ENCODE data around the gene AGTRAP.

Gene AGTRAP

DNA sequence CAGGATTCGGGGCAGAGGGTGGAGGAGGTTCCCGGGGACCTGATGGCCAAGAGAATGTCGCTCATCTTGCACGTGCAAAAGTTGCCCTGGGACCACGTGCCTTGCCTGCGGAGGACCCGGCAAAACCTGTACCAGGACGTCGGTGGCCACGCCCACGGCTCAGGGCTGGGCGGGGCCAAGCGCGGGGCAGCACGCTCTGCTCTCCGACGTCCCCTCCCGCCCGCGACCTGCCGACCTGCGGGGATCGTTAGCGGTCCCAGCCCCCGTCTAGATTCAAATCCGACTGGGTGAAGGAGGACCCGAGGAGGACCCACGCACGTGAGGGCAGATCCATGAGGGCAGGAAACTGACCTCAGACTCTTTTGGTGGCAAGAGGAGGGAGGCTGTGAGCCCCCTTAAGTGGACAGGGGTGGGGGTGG lies 26.1 kb downstream of the AGTRAP start, which contains the start of gene C1orf167:
Gene C1orf167 (plus strand): TSS at position 206 of the 419 bp plus-strand sequence. CDS start 2,208 bp downstream, outside the sequence.
- DNase-seq (ENCODE audit: low read depth, low spot score) = no peak

DNA sequence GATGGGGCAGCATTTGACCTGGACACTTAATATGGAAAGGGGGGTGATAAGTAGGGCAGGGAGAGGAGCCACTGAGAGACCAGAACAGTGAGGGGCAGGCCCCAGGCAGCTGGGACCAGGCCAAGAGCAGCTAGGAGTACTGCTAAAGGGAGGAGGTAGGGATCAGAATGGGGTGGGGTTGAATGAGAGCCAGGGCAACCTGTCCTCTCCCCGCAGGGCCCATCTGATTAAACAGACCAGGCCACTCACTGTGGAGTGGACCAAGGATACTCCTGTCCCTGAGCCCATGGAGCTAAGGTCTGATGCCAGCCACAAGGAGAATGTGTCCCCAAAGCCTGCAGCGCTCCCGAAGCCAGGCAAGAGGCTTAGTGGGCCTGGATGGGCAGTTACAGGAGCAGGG lies 28.2 kb downstream of the AGTRAP start:
- DNase-seq (ENCODE audit: low read depth, low spot score) = no peak

DNA sequence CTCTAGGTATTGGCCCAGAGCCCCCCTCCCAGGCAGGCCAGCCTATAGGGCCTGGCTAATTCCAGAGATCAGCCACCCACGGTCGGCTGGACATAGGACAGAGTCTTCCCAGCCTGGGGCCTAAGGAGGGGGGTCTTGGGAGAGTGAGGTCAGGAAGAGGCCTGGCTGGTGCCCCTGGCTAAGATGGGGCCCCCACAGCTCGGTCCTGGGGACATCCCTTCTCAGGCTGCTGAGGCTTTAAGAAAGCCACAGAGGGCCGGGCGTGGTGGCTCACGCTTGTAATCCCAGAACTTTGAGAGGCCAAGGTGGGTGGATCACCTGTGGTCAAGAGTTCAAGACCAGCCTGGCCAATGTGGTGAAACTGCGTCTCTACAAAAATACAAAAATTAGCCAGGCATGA lies 28.6 kb downstream of the AGTRAP start:
- DNase-seq (ENCODE audit: low read depth, low spot score) = no peak

DNA sequence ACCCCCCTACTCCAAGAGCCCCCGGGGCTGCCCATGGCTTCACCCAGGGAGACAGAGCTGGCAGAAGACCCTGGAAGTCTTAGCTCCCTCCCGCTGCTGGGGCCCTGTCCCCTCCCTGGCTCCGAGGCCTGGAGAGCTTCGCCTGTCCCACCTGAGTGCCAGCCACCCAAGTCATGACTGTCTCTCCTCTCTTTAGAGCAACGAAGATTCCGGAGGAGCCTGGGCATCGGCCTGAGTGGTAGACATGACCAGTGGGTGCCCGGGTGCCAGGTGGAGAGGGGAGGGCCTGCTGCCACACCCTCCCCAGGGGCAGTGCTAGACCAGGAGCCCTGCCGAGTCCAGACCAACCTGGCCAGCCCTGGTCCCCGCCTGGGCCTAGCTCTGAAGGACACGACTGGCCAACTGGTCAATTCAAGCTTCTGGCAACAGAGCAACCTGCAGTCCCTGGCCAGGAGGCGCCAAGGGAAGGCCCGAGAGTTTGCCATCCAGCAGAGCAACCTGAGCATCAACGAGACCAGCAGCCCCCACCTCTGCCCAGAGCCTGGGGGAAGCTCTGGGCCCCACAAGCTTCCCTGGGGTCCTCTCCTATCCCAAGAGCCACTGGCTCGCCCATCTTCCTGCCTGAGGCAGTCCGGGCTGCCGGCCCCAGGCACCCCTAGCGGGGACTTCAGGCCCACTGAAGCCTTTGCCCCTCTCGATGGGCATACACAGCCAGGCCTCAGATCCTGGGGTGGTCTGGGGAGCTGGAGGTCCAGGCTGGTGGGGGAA lies 29.9 kb downstream of the AGTRAP start:
- DNase-seq (ENCODE audit: low read depth, low spot score) = no peak

DNA sequence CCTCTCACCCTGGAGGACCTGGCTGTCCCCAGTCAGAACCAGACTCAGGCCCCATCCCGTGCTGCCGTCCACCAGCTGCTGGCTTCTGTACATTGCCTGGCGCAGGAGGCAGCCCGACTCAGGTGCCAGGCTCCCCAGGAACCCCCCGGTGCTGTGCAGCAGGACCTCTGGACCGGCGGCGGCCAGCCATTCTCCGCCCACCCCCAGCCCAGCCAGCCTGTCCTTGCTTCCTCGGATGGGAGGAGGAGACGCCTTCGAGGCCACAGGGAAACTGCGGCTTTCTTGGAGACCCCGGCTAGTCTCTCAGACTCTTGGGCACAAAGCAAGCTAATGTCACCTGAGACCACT lies 30.5 kb downstream of the AGTRAP start:
- DNase-seq (ENCODE audit: low read depth, low spot score) = no peak

DNA sequence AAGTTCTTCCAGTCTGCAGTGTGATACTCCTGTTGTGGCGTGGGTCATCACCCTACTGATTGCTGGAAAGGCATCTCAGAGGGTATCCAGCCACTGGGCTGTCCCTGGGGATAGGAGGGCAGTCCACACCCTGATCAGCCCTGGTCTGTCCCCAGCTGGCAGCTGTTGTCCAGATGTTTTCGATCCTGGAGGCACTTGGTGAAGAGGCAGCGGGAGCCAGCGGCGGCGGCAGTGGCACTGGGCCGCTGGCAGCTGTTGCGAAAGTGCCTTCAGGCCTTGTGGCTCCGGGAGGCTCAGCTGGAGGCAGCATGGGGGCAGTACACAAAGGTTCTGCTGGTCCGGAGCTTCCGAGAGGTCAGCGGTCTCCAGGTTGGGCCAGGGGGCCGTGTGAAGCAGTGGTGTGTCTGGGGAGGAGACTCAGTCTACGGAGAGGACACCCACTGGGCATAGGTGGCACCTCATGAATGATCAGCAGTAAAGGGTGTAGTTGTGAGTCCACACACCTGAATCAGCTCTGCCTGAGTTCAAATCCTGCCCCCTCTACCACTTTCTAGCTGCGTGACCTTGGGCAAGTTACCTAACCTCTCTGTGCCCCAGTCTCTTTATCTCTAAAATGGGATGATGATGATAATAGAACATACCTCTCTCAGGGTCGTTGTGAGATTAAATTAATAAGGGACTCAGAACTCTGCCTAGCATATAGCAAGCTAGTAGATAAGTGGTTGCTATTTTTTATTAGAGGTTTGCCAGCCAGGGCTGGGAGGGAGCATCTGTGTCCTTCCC lies 32.2 kb downstream of the AGTRAP start:
- DNase-seq (ENCODE audit: low read depth, low spot score) = no peak

DNA sequence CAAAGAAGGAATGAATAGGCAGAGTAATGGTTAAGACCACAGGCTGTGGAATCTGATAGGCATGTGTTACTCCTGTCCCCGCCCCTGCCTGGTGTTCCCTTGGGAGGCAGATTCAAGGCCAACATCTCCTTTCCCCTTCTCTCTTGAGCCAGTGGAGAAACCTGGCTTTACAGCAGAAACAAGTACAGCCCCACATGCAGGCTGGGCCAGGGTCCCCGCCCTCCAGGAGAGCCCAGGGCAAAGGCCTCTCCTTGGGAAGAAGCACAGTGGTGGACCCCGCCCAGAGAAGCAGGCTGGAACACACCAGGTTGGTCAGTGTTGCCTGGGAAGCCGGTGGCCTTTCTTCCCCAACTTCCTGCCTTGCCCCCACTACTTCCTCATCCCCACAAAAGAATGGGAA lies 32.9 kb downstream of the AGTRAP start:
- DNase-seq (ENCODE audit: low read depth, low spot score) = no peak

DNA sequence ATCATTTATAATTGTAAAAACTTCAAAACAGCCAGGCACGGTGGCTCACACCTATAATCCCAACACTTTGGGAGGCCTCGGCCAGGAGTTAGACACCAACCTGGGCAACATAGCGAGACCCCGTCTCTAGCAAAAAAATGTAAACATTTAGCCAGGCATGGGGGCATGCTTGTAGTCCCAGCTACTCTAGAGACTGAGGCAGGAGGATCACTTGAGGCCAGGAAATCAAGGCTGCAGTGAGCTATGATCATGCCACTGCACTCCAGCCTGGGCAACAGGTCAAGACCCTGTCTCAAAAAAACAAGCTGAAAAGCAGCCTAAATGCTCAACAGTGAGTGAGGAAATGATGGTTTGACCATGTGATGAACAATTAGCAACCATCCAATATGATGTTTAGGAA lies 33.3 kb downstream of the AGTRAP start:
- DNase-seq (ENCODE audit: low read depth, low spot score) = no peak

DNA sequence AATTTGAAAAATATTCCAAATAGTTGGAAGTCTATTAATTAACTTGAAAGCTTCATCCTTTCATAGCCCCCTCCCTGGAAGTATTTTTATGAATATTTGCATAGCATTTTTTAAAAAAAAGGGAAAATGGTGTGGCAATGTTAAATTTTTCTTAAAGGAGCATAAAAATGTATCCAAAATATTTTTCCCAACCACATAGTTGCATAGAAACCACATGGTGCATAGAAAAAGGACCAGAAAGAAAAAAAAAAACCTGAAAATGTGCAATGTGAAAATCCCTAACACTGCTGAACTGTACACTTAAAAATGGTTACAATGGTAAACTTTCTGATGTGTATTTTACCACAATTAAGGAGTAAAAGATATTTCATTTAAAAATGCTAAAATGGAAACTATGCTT lies 34.1 kb downstream of the AGTRAP start:
- no peak for DNase-seq (ENCODE audit: low read depth, low spot score)

DNA sequence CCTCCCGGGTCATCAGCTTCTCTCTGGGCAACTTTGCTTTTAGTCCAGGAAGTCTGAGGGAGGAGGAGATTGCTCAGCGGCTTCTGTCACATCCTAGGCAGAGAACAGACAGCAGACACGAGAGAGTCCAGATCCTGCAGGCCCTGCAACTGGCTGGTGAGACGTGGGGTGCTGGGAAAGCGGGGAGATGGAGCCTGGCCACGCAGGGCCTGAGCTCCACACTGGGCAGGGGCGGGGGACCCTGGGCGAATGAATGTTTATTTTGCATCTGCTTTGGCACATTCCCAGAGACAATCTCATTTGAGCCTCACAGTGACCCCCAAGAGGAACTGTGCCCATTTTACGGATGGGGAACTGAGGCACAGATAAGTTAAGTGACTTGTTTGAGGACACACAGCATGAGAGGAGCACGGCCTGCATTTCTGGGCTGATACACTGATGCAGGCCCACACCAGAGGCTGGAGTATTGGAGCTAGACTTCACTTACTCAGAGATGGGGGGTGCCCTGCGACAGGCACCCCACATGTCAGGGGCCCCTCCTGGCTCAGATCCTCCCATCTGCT lies 35.6 kb downstream of the AGTRAP start:
- no peak for DNase-seq (ENCODE audit: low read depth, low spot score)

DNA sequence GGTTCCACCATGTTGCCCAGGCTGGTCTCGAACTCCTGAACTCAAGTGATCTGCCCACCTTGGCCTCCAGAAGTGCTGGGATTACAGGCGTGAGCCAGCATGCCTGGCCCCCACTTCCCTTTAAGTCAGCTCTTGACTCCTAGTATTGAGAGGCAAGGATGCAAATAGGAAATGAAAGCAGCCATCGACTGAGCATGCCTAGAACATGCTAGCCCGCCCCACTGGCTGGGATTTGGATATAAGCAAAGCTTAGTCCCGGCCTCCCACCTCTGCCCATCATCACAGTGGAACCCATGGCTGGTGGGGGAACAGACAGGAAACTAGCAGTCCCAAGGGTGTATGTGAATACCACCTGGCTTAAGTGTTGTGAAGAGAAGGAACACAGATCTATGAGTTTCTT lies 36.5 kb downstream of the AGTRAP start:
- DNase-seq (ENCODE audit: low read depth, low spot score) = no peak

DNA sequence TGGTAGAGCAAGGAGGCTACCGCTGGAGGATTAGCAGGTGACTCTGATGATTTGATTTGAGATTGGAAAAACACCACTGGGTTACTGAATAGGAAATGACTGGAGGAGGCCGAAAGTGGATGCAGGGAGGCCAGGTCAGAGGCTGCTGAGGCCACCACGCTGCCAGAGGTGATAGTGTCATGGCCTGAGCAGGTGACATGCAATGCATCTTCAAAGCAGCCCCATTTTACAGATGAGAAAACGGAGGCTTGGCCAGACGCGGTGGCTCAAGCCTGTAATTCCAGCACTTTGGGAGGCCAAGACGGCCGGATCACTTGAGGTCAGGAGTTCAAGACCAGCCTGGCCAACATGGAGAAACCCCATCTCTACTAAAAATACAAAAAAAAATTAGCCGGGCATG lies 38.8 kb downstream of the AGTRAP start:
- DNase-seq (ENCODE audit: low read depth, low spot score) = no peak

DNA sequence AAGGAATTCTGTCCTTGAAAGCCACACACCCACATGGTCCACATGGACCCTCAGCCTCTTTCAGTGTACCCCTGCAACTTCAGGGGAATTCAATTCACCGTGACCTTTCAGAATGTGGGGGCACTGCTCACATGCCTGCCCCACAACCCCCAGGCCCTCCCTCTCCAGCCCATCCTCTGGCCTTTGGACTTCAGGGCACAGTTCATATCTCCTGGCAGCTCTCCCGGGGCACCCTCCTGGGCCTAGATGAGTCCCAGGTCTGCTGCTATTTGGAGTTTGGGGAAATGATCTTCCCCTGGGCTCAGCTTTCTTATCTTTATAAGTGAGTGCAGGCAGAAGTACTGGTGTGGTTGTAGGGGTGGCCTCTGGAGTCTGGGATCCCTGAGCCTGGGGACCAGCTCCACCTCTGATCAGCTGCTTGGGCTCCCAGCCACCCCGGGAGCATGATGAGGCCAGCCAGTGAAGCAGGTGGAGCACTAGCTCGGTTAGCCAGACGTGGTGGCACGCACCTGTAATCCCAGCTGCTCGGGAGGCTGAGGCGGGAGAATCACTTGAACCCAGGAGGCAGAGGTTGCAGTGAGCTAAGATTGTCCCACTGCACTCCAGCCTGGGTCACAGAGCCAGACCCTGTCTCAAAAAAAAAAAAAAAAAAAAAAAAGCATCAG lies 41.9 kb downstream of the AGTRAP start:
- DNase-seq (ENCODE audit: low read depth, low spot score) = no peak

DNA sequence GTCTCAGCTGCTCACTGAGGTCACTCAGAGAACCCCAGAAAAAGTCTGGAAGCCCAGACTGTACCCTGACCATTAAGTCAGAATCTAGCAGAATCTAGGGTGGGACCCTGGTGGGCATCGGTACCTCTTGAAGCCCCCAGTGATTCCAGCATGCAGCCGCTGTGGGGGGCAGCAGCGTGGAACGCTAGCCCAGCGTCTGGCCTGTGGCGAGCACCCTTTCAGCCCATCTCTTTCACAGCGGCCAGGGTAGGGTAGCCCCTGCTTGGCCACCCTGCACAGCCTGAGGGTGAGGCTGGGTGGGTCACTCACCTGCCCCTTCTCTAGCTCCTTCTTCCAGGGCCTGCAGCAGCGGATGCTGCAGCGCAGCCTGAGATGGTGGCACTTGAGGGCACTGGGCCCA lies 42.4 kb downstream of the AGTRAP start:
- DNase-seq (ENCODE audit: low read depth, low spot score) = no peak

DNA sequence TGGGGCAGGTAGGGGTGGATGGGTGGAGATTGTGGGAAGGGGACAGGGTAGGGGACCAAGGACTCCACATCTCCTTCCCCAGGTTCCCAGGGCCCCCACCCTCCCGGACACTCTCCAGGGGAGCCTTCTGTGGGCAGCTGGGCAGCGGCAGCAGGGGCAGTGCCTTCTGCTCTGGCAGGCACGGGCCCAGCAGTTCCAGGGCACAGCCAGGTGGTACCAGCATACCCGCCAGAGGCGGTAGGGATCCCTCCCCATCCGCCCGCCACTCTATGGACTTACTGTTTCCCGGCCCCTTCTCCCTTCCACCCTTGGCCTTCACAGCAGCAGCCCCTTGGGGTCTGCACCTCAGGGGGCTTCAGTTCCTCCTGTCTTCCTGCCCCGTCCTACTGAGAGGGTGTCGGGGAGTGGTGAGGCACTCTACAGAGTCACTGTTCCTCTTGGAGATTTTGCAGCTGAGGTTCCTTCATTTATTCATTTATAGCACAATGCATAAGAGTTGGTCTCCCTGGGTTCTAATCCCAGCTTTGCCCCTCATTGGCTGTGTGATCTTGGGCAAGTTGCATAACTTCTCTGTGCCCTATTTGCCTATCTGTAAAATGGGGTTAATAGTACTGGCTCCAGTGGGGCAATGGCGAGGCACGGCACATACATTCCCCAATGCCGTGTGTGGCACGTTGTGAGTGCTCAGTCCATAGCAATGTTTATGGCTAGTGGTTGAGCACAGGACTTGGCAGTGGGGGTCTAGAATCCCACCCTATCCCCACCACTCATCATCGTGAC lies 43.1 kb downstream of the AGTRAP start:
- no peak for DNase-seq (ENCODE audit: low read depth, low spot score)

DNA sequence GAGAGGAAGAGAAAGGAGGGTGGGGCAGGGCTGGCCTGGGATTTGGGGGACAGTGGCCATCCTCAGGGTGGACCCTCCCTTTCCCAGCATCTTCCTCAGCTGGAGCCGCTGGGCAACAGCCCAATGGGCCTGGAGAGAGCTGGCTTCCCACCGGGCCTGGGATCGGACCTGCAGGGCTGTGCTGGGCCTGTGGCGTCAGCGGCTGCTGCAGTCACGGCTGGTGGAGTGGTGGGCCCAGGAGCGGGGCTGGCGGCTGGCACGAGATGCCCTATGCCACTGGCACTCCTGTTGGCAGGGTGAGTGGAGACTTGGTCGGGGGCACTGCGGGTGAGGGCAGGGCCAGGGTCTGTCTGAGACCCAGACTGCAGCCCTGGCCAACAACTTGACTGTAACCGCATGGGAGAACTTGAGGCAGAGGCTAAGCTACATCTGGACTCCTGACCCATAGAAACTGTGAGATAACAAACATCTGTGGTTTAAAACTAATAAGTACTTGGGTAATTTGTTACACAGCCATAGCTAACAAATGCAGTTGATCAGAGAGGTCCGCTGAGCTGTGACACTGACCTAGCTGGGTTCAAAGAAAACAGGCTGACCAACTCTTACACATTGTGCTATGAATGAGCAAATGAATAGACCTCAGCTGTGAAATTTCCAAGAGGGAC lies 43.9 kb downstream of the AGTRAP start:
- no peak for DNase-seq (ENCODE audit: low read depth, low spot score)

DNA sequence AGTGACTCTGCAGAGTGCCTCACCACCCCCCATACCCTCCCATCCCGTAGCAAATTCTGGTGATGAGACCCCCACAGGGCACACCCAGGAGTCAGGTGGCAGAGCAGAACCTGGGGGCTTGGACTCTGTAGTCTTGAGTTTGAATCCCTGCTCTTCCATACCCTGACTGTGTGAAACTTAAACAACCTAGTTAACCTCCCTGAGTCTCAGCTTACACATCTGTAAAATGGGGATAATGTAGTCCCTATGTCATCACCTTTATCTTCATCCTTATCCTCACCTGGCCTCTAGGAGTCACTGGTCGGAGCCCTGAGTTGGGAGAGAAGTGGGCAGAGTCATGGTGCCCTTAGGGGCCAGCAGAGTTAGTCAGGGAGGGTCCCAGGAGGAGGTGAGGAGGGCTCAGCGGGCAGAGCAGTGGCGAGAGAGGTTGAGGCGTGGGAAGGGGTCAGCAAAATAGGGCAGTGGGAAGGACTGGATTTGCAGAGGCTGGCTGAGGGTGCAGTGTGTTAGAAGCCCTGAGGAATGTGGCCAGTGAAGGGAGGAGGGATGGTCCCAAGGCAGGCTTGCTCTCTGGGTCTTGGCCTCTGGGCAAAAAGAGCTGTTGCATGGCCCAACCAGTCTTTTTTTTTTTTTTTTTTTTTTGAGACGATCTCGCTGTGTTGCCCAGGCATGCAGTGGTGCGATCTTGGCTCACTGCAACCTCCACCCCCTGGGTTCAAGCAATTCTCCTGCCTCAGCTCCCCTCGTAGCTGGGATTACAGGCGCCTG lies 44.6 kb downstream of the AGTRAP start:
- no peak for DNase-seq (ENCODE audit: low read depth, low spot score)

DNA sequence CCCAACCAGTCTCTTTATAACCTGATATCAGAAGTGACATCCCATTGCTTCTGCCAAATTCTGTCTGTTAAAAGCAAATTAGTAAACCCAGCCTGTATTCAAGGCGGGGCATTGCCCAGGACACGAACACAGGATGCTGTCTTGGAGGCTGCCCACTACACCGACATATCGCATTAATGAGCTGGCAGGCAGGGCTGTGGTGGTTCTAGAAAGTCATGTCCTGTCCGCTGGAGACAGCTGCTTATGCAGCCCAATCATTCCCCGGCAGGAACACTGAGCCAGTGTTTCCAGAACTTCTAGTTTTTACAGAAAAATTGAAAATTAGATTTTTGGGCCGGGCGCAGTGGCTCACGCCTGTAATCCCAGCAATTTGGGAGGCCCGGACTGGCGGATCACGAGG lies 45.4 kb downstream of the AGTRAP start:
- no peak for DNase-seq (ENCODE audit: low read depth, low spot score)

DNA sequence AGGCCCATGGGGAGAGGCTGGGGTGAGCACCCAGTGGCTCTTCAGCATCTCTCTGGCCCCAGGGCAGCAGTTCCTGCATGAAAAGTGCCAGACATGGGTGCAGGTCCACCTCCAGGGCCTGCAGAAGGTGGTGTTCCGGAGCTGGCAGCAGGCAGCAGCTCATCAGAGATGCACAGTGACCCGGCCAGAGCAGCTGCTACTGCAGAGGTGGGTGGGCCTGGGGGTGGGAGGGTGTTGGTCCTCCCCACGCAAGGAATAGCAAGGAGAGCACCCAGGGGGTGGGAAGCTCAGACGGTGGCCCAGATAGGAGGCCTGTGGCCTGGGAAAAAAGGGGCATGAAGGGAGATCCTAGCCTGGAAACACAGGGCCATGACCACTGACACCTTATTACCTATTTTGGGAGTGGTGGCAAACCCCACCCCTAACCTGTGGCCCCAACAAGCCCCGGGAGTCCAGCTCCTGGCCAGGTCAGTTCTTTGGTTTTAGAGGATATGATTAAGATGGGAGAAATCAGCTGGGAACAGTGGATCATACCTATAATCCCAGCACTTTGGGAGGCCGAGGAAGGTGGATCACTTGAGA lies 46.3 kb downstream of the AGTRAP start:
- DNase-seq (ENCODE audit: low read depth, low spot score) = no peak

DNA sequence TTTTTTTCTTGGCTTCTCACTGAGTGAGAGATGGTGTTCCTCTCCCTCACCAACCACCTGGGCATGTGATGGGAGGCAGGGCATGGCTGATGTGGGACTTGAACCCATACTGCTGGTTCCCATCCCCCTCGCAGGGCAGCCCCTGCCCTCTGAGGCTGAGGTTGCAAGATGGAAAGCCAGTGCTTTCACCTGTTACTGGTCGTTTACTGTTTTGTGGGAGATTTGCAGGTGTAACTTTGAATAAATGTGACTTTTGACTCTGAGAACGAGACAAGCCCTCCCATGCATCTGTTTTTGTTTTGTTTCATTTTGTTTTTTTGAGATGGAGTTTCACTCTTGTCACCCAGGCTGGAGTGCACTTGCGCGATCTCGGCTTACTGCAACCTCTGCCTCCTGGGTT lies 47.6 kb downstream of the AGTRAP start:
- DNase-seq (ENCODE audit: low read depth, low spot score) = no peak

Measured in smooth muscle cell of the brain vasculature (primary cell).